NOMO-1 treated with DMSO at 0.1 percent for 48 hours (cell line): Measurements from ENCODE around the gene RABGAP1L.

Experiments
- DNase-seq: peaks from one replicate; lab custom pipeline; 2025; ENCODE audit not compliant: unreplicated experiment; lab: John Stamatoyannopoulos, UW

Gene RABGAP1L

GRCh38 chr1:174953285-174954072, 794.2 kb downstream of the RABGAP1L start:
- DNase-seq: peak; percentile 16

DNA sequence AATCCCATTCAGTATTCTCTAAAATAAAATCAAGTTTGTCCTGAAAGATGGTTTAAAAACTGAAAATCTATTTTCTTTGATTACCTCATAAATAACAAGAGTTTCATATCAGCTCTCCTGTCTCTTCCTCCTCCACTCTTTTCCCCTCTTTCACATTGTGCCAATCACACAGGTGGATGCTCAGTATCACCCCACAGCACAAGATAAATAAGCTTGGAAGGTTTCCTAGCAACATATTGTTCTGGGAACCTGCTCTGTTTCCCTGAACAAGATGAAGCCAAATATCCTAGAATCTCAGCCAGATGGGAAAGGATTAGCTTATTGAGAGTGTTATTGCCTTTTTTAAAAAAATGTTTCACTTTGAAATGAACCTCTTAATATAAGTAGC, 794.7 kb downstream of the RABGAP1L start:
- DNase-seq: no peak

DNA sequence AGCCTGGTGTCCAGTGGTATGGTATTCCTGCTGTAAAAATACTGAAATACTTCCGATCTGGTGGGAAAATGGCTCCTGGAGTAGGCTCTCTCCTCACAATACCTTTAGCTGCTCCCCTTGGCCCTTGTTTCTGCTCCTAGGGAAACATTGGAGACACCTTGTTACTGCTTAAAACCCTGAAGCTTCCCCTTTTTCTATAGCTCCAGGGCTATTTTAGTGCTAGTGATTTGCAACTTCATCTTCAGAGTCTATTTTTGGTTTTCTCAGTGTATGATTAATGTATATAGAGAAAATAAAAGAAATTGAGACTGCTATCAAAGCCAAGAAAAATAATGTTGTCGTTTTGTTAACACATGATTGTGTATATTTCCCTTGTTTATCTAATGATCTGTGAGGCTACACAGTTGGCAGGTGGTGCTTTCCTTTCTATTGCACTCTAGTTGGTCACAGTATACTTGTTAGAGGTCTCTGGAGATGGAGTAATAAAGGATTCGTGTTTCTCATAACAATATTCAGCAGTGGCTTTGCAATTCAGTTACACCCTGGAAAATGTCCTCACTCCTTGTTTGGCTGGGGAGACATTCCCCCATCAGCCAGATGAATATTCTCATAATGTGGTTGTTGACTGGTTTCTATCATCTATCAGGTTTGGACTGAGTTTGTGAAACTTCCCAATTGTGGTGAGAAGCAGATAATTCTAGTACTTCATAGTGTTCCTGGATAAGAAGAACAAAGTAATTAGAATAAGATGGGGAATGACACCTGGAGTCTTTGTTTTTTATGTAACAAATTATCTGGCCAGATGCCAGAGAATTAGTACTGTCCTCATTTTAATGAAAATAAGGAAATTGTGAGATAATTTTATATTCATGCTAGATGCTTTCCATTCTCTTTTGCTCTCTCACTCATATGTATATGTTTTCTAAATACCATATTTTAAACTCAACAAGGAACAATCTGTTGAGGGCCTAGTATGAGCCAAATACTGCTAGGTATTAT, 795.6 kb downstream of the RABGAP1L start:
- peak; percentile 75 for DNase-seq

DNA sequence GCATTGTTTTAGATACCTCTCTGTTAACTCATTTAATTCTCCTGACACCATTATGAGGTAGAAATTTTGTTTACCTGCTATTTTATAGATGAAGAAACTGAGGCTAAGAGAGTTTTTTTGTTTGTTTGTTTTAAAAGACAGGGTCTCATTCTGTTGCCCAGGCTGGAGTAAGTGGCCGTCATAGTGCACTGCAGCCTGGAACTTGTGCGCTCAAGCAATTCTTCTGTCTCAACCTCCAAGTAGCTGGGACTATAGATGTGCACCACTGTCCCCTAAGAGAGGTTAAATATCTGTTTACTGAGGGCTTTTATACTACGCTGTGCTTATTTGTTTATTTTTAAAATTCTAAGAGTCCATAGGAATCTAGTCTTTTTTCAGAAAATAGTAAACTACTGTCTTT, 796.8 kb downstream of the RABGAP1L start:
- DNase-seq: no peak

- no peak for DNase-seq
These were observed 797.7 kb downstream of the RABGAP1L start for GRCh38 chr1:174956976-174957375.

DNA sequence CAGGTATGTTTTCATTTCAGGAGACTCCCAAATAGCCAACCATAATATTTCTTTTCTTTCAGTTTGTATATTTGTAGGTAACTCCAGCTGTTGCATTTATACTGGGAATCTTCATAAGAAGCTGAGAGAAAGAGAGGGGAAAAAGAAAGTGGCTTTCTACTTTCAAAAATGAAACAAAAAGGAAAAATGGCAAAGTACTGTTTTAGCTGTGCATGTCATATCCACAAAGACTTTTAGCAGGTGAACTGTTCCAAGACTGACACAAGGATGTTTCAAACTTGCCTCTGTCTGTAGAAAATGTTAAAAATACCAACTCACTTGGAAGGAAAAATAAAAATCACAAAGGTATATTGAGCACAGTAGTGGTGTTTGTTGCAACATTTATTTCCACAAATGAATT, 798.5 kb downstream of the RABGAP1L start:
- DNase-seq: no peak

DNA sequence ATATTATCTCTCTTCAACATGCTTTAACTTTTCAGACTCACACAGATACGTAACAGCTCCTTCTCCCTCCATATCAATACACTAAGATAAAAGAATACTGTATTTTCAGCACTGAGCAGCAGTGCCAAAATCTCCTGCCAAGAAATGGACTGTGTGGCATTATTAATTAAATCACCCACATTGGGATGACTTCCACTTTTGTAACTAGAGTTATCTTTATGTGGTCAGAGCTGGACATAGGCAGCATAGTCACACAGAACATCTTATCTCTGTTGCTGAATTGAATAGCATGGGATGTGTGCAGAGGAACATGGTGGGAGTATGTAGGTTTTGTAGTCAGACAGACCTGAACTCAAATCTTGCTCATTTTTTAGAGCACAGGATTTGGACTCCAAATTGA, 799.1 kb downstream of the RABGAP1L start:
- DNase-seq: no peak

GRCh38 chr1:174960362-174960761, 801.0 kb downstream of the RABGAP1L start:
- peak; percentile 21 for DNase-seq

DNA sequence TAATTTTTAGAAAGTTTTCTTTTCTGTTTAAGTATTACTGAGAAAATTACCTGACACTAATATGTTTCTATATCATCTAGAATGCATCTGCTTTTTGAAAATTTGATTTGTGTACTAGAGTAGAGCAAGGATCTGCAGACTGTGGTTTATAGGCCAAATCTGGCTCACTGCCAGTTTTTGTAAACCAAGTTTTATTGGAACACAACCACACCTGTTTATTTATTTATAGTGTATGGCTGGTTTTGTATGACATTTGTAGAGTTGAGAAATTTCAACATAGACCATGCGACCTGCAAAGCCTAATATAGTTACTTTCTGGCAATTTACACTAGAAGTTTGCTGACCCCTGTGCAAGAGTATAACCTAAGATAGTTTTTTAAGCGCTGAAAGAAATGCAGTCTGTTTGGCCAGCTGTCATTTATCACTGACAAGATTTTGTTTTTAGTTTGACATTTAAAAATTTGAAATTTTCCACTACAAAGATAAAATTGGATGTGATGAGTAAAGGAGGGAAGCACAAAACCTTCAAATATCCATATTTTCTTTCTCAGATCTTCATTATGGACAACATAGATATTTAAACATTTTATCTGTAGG, 804.3 kb downstream of the RABGAP1L start:
- no peak for DNase-seq

- DNase-seq: peak; percentile 90
These were observed 805.1 kb downstream of the RABGAP1L start for GRCh38 chr1:174964261-174964971.

DNA sequence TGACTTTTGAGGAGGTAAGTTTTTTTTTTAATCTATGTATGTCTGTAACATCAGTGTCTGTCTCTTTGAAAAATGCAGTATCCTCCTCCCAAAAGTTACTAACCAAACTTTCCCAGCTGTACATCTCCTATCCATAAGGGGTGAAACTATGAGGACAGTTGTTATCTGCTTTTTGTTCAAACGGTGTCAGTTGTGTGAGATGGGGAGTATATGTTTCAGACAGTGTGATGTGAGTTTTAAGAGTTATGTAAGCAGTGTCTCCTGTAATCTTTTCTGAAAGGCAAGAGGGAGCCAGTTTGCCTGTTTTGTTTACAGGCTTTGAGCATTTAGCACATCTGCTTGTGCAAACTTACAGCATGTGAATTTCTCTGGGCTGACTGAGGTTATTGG, 805.6 kb downstream of the RABGAP1L start:
- no peak for DNase-seq

DNA sequence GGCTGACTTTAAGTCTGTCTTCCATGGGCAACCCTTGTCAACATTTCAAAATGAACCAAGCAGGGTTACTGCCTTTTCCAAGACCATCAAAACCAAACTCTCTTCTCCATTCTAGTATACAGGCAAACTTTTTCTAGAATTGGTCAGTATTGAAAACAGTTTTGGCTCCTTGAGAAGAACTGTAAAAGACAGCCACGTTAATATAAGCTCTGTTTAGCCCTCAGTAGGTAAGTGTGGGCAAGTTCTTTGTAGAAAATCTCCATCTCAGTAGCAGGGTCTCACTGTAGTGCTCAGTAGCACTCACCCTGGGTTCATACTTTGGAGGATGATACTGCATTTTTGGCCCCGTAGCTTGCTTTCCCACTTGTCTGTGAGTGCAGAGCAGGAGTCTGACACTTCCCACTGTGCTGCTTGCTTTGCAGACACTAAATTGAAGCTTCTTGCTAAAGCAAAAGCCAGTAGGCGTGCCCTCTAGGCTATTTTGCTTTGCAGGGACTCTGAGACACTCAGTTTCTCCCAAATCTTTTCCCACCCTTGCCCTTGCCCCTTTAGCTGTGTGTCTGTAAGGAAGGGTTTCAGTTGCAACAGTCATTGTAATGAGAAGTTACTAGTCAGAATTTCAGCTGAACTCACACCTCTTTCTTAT, 806.2 kb downstream of the RABGAP1L start:
- DNase-seq: peak; percentile 25

DNA sequence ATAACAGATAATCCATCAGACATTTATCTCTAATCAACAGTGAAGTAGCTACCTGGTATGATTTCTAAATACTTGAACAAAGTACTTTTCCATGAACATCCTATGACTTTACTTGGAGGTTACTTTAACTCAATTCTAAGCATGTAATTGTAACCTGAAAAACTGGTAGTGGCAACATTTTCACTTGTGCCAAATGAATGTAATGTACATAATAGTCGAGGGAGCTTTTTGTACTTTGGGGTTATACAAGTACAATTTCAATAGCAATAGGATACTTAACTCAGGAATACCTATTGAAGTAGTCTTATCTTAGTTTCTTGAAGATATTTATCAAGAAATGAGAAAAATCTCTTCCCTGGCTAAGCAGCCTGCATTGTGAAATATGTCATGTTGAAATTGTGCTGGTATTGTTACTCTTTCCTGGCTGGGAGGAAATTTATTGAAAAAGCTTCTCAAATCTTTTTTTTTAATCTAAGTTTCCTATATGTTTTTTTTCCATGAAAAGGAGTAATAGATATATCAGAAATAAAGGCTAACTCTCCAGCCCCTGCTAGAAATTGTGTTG, 806.8 kb downstream of the RABGAP1L start:
- DNase-seq: no peak

- DNase-seq: peak; percentile 34
These were observed 808.8 kb downstream of the RABGAP1L start for GRCh38 chr1:174967845-174968705.

GRCh38 chr1:174968750-174969244, 809.5 kb downstream of the RABGAP1L start:
- peak; percentile 6 for DNase-seq

GRCh38 chr1:174969977-174970376, 810.7 kb downstream of the RABGAP1L start:
- no peak for DNase-seq

GRCh38 chr1:174971466-174971865, 812.1 kb downstream of the RABGAP1L start:
- no peak for DNase-seq

DNA sequence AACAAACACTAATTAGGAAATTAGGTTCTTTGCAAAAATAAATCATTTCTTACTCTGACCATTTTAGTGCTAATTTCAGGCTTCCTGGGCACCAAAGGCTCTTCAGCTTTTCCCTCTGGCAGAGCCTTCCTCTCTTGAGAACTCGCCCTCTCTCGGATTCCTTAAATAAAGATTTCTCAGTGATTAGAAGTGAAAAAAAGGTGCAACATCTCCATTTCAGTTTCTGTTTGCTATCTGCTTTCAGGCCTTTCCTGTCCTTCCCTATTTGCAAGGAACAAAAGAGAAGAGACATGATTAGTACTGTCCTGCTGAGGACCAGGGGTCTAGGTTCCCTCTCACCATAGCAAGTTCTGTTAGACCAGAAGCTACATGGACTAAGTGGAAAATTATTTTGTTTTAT, 812.6 kb downstream of the RABGAP1L start:
- peak; percentile 19 for DNase-seq

DNA sequence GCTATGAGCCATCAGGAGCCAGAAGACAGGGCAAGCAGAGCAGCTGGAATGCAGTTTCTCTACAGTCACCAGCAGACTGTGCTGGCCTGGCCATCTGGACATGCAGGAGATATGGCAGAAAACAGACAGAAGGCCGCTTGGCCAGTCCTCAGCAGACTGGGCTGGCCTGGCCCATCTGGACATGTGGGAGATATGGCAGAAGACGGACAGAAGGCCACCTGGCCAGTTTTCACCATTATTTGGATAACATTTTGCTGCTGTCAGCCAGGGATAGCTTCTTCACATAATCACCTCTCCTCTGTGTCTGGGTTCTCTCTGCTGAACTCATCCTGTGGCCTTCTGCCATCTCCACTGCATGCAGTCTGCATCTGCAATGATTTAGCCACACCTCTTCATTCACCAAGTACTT, 815.4 kb downstream of the RABGAP1L start:
- DNase-seq: no peak
